B cell (primary cell): ENCODE results near the gene NPAS3.

ENCODE experiments used
- CTCF ChIP-seq: fragments of 200-600 bp; IDR thresholded peaks from one replicate; pipeline ENCODE4 v1.8.0; 2022; ENCODE audit warnings: antibody characterized with exemption, mild to moderate bottlenecking
- EZH2 ChIP-seq: IDR thresholded peaks from 2 replicates; pipeline ENCODE4 v1.6.1; 2012; ENCODE audit warnings: borderline replicate concordance, low read depth, mild to moderate bottlenecking, moderate library complexity, low read length; ENCODE audit not compliant: insufficient read depth, poor library complexity, severe bottlenecking

DNA sequence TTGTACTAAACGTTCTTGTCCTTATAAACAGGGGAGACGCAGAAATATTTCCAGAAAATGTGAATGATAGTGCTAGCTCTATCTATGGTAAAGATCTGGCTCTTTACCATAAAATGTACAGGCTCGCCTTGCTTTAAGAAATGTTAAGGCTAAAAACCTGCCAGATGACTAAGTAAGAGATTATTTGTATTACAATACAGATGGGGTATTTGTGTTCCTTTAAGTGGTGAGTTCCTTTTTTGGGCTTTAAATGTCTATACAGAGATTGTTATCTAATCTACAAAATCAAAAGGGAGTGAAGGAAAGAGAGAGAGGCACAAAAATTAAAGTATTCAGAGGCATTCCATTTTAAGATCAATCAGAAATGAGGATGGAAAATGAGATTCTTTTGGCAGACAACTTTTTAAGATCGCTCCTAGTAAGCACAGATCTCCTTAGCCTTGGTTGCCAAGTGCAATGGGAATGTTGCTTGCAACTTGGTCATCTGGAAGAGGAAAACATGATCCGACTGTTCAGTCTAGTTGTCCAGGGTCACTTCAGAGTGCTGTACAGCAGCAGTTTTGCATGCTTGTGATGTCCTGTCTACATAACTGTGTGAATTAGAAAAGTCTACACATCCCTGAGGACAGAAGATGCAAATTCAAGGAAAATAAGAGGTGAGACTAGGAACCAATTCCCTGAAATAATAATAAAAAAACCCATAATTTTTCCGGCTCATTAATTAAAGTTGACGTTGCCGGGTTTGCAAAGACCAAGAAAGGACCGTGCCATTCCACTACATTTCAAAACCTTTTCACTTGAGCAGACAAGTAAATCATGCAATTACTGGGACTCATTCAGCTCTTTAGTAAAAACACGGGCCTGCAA, 631.4 kb downstream of the NPAS3 start:
- no peak for TF ChIP-seq CTCF
- no peak for TF ChIP-seq EZH2
